ENCODE measurements around the gene SH3BP5L. TPM values are rescaled to one million over a fixed set of nuclear protein-coding genes. Genes with fewer than 3 reads are reported as not detected.

Gene SH3BP5L
- total and polyA plus RNA-seq, 2 of the 13 experiments (the other 11 are each of a cell fraction or from before 2014, with no cell fraction given): 10.3 to 14.9 TPM

GRCh38 chr1:248837781-248838356 is 12.2 kb upstream of the SH3BP5L start, which contains the start of gene ZNF672 (continued):
- peak; percentile 13; the same call in 1 of the 2 replicates for TF ChIP-seq ZNF451 (CRISPR knock-in tag; IDR thresholded peaks at IDR 0.05)

- peak overlapping the region; percentile 72 for H3K9ac ChIP-seq (ENCODE audit: insufficient read depth, low read depth, low read length)
- ChIA-PET CTCF (ENCODE audit: low intra/inter-chr PET ratio, low total read pairs) (no interaction called here), POLR2A (interaction anchor here (1.0 to 4.2 kb wide), 10 partner anchors 10 to 79 kb away, joined by 3 to 108 read pairs (median 9); partner anchors contain the start of genes PGBD2, SH3BP5L and ZNF692)
- H3K27me3 ChIP-seq (ENCODE audit: control insufficient read depth in 1 of 2, insufficient read depth in 2 of 2, low read length in 2 of 2): no peaks in the 10 kb centered on the region; a peak in 1 of 5 replicates
- H3K36me3 ChIP-seq (replicated peaks in 1 of 2; ENCODE audit: control insufficient read depth in 1 of 2, insufficient read depth in 2 of 2, low read length in 2 of 2): 0 out of 5 replicates have a peak, but pooled peaks cover 0 to under 1% of the 10 kb centered on the region in 2 experiments
- peaks cover 24% of the 10 kb centered on the region for H3K79me2 ChIP-seq (ENCODE audit: insufficient read depth, low read length)
- DNase-seq (ENCODE audit: low spot score) (no peak), FAIRE-seq (no peak), ATAC-seq (no peak)
- in situ Hi-C loops (cut with HindIII; ENCODE audit: extremely low pct_ligation_motif_present, low pct_unique_long_range_greater_than_20kb): no loop called here
- H4K20me1 ChIP-seq (ENCODE audit: insufficient read depth, low read length): 0 out of 2 replicates have a peak, but pooled peaks cover 2% of the 10 kb centered on the region
- H3K4me3 ChIP-seq (replicated peaks in 1 of 3; ENCODE audit: insufficient read depth in 1 of 3, low read depth in 2 of 3, low read length in 3 of 3): peak overlapping the region; percentile 50 to 83 (median 68)
- H3K27ac ChIP-seq (ENCODE audit: extremely low read length, insufficient read depth, low read length): peak overlapping the region; percentile 51
- intact Hi-C loops (cut with micrococcal nuclease; ENCODE audit: unreplicated experiment): no loop called here
- H3K4me2 ChIP-seq (ENCODE audit: low read depth, low read length): peak overlapping the region; percentile 90
- H3K9me3 ChIP-seq (ENCODE audit: low read length): no peaks in the 10 kb centered on the region
- H2AFZ ChIP-seq (ENCODE audit: low read length): peak overlapping the region; percentile 47
- 51% methylated on average over 11 of the region's 11 CpGs for WGBS (ENCODE audit: low lambda C conversion rate)
- H3K4me1 ChIP-seq (ENCODE audit: insufficient read depth, low read length): peaks cover 60% of the 10 kb centered on the region
- BruUV-seq (replicated peaks): TSS peak; percentile 84
- TF ChIP-seq ZNF343 (CRISPR knock-in tag; IDR thresholded peaks at IDR 0.05) (no peak), U2AF2 (IDR thresholded peaks at IDR 0.05; ENCODE audit: low read depth, low read length) (no peak), HDAC6 (IDR thresholded peaks at IDR 0.05; ENCODE audit: low read depth, low read length) (no peak), XRCC5 (optimal IDR thresholded peaks at IDR 0.05; ENCODE audit: low read length) (no peak), PHF20 (CRISPR knock-in tag; IDR thresholded peaks at IDR 0.05) (no peak), JUND (CRISPR knock-in tag; IDR thresholded peaks at IDR 0.05) (no peak), ZFP62 (CRISPR knock-in tag; IDR thresholded peaks at IDR 0.05) (no peak), TFAP4 (IDR thresholded peaks at IDR 0.05; ENCODE audit: borderline replicate concordance, low read depth) (no peak), ZFP37 (CRISPR knock-in tag; IDR thresholded peaks at IDR 0.05; ENCODE audit: borderline replicate concordance) (0 out of 2 replicates have a peak, but pooled peaks have one; percentile 4), NR2F1 (CRISPR knock-in tag; IDR thresholded peaks at IDR 0.05) (no peak), ZNF768 (CRISPR knock-in tag; IDR thresholded peaks at IDR 0.05) (no peak), ZNF317 (CRISPR knock-in tag; IDR thresholded peaks at IDR 0.05) (no peak), ZNF205 (CRISPR knock-in tag; IDR thresholded peaks at IDR 0.05) (no peak), NR2F6 (IDR thresholded peaks at IDR 0.05) (no peak), NR2F6 (CRISPR knock-in tag; IDR thresholded peaks at IDR 0.05) (no peak), ZNF30 (CRISPR knock-in tag; IDR thresholded peaks at IDR 0.05) (0 out of 2 replicates have a peak, but pooled peaks have one; percentile 53), ZNF746 (CRISPR knock-in tag; IDR thresholded peaks at IDR 0.05) (0 out of 2 replicates have a peak, but pooled peaks have one; percentile 21), ZNF782 (CRISPR knock-in tag; IDR thresholded peaks at IDR 0.05; ENCODE audit: borderline replicate concordance) (no peak), SALL1 (CRISPR knock-in tag; IDR thresholded peaks at IDR 0.05) (no peak), MEIS2 (CRISPR knock-in tag; IDR thresholded peaks at IDR 0.05) (no peak), FOXO1 (CRISPR knock-in tag; IDR thresholded peaks at IDR 0.05) (no peak), GATA4 (IDR thresholded peaks at IDR 0.05; ENCODE audit: borderline replicate concordance, low read depth) (no peak)
These were observed 11.5 kb upstream of the SH3BP5L start for GRCh38 chr1:248837045-248837780.
